Kidney capillary endothelial cell (primary cell): ENCODE results near the gene SLC6A5.

Source experiments
- DNase-seq: peaks from one replicate; pipeline ENCODE4 v3.0.0-alpha.2; 2018; ENCODE audit warnings: low spot score

Gene SLC6A5

DNA sequence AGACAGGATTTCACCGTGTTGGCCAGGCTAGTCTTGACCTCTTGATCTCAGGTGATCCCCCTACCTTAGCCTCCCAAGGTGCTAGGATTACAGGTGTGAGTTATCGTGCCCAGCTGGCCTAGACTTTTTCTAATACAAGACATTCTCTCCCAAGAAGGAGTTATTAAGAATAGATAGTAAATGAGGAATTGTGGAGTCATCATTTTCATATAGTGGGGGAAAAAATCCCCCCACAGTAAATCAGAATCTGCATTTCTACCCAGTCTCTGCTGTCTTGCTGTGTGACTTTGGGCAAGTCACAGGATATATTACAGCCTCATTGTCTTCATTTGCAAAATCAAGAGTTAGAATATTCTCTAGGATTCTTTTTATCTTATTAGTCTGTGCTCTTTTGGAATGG, 21.6 kb downstream of the SLC6A5 start:
- DNase-seq, result no peak

DNA sequence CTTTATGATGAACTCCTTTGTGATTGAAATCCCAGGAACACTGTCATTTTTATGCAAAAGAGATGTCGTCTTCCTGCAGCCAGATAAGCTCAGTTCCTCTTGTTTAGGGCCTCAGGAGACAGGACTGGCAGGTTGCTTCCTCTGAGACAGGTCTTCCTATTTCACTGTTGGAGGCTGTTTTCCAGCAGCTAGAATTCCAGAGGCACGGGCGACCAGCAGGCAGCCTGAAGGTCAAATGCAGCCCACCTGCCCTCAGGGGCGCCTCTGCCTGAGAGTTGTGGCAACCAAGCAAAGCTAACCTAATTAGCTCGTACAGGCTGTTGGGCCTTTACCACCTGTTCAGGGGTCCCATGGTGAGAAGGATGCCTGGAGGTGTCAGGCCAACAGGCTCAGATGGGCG, 22.3 kb downstream of the SLC6A5 start:
- no peak for DNase-seq

GRCh38 chr11:20623252-20623651, 23.8 kb downstream of the SLC6A5 start:
- no peak for DNase-seq

DNA sequence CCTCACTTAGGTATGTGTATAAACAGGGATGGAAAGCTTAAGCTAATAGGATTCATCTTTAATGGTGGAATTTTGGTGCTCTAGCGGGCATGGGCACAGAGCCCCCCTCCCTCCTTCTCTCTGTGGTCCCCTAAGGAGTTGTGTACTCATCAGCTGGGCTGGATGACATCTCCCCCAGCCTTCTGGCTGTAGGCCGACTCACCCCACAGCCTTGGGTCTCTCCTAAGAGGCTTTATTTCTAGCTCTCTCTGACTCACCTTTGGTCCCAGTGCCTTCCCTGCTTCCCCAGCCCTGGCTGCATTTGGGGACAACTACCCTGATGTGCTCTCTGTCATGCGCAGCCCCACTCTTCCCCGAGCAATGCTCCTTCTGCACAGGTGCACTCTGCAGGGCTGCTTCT, 26.9 kb downstream of the SLC6A5 start:
- DNase-seq, result no peak

- DNase-seq, result no peak
Observed at GRCh38 chr11:20627026-20627425, 27.6 kb downstream of the SLC6A5 start.

DNA sequence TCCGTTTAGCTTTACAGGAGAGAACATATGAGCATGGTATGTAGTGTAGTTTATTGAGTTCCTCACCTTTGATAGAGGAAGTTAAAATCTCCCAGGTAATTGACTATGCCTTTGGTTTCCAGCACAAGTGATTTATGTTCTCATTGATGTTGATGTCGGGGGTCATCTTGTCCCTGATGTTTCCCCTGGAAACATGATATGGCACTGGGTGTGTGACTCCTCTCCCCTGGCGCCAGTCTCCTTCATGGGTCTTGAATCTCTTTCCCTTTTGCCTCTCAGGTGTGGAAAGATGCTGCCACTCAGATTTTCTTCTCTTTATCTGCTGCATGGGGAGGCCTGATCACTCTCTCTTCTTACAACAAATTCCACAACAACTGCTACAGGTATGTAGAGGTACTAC, 28.3 kb downstream of the SLC6A5 start:
- DNase-seq, result no peak

DNA sequence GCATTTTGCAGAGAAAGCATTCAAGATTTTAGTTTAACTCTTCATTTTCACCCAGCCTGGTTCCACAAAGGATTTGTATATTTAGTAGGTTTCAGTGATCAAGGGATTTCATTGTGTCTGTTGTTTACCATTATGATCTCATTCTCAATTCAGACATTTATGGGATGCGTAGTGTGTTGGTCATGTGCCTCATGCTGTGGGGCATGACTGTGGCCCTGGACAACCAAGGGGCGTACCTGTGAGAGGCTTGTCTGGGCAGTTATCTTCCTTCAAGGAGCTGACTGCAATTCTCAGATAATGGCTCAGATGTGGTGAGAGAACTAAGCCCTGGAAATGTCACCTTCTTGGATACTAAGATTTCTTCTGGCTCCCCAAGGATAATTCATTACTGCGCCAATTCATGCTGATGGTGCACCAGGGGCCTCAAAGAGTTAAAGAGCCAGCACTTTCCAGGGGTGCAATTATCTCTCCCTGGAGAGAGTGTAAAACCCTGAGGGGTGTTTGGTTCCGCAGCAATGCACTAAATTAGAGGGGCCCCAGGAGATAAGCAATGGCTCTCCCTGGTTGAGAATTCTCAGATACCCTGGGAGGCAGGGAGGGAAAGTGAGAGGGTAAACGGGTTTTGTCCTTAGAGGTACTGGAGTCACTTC, 32.2 kb downstream of the SLC6A5 start:
- DNase-seq, result no peak

GRCh38 chr11:20632169-20632532, 32.7 kb downstream of the SLC6A5 start:
- no peak for DNase-seq

DNA sequence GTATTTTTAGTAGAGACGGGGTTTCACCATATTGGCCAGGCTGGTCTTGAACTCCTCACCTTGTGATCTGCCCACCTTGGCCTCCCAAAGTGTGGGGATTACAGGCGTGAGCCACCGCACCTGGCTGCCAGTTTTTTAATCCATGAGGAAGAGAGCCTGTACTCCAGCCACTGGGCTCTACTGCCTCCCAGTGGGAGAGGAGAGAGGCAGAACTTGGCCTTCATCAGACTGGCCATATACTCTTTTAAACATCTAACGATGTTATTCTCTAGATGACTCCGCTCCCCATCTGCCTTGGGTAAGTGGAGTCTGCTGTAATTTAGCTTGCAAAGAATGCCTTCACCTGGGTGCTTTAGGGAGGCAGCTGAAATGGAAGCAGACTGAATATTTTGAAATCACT, 34.6 kb downstream of the SLC6A5 start:
- no peak for DNase-seq

GRCh38 chr11:20634781-20635180, 35.4 kb downstream of the SLC6A5 start:
- no peak for DNase-seq

DNA sequence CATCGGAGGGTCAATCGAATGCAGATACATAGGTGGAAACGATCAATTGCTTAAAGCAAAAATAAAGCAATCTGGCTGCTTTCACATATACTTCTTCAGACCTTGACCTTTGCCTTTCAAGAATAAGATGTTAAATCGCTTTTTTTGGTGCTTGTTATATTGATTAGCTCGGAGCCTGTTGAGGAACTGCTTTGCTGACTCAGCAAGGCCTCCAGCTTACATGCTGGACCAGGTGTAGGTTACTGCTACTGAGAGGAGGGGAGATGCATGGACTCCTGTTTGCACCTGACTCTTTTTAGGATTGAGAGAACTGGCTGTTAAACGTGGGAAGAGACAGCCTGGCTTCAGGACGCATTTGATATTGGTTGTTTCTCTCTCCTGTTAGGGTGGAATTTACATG, 38.7 kb downstream of the SLC6A5 start:
- DNase-seq, result no peak

- DNase-seq, result no peak
Observed at GRCh38 chr11:20639688-20640087, 40.3 kb downstream of the SLC6A5 start.

GRCh38 chr11:20640401-20640800, 41.0 kb downstream of the SLC6A5 start:
- no peak for DNase-seq

GRCh38 chr11:20644360-20644759, 45.0 kb downstream of the SLC6A5 start:
- no peak for DNase-seq

- peak; percentile 44 for DNase-seq
Observed at GRCh38 chr11:20647976-20648565, 48.7 kb downstream of the SLC6A5 start.

GRCh38 chr11:20652150-20652806, 52.9 kb downstream of the SLC6A5 start:
- no peak for DNase-seq

DNA sequence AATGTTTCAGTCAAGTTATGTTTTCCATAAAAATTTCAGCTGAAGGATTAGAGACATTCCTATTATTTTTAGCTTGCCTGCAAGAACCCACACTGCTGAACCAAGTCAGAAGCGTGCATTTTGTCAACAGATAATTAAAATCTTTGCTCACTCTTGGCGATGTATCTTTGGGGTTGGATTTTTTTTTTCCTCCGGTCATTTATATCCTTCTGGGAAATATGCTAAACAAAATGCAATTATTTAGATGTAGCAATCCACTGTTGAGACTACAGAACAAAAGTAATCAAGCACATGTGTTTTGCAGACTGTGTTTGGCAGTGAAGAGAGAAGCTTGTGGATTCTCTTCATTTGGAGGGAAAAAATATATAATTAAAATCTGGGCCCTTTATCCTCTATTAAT, 54.6 kb downstream of the SLC6A5 start:
- DNase-seq, result no peak

DNA sequence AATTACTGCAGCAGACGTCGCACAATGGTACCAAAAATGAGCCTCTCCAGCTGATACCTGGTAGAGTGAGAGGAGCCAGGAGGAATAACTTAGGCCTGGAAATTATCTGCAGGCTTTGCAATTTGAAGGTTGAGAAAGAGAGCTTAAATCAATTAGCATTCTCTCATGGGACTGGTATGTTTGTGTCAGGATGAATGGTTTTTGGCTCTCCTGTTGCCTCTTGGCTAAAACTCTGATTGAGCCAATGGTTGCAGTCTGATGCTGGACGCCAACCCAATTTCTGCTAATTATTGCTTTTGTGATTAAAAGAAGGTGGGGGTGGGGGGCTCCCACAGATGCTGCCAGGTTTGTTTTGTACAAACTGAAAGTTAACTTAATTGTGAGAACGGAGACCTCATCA, 57.5 kb downstream of the SLC6A5 start:
- DNase-seq, result no peak

- no peak for DNase-seq
Observed at GRCh38 chr11:20658135-20658534, 58.7 kb downstream of the SLC6A5 start.

GRCh38 chr11:20661445-20661844, 62.0 kb downstream of the SLC6A5 start:
- no peak for DNase-seq

DNA sequence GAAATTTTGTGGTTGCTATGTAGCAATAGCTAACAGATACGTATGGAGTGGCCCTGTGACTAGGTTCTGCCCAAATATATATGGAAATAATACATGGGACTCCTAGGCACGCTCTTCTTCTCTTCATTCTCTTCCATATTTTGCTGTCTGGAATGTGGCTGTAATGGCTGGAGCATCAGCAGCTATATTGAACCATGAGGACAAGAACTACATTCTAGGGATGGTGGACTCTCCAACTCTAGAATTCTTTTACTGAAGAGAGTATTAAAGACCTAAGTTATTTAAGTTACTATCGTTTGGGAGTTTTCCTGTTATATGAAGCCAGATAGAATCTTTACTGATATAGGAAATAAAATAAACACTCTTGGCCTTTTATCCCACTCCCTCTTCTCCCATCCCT, 62.4 kb downstream of the SLC6A5 start:
- DNase-seq, result no peak

GRCh38 chr11:20668131-20668809, 68.9 kb downstream of the SLC6A5 start:
- no peak for DNase-seq
